ENCODE data around the gene UNKL.

UNKL gene

GRCh38 chr16:1323296-1324239, 90.9 kb downstream of the UNKL start:
- no peaks in the 10 kb centered on the region for H3K27me3 Mint-ChIP-seq
- H3K4me1 Mint-ChIP-seq (ENCODE audit: low read depth in 2 of 2): no peaks in the 10 kb centered on the region
- H3K9me3 Mint-ChIP-seq: no peaks in the 10 kb centered on the region
- H3K36me3 Mint-ChIP-seq (ENCODE audit: insufficient read depth): peaks cover 82% of the 10 kb centered on the region
- no peak overlapping the region for H3K4me3 Mint-ChIP-seq
- ATAC-seq (replicated peaks) (no peak), DNase-seq (no peak)
- peak overlapping the region in 1 of 2 donors; percentile 83 for H3K27ac Mint-ChIP-seq

- H3K4me3 Mint-ChIP-seq: no peak overlapping the region
- DNase-seq (no peak), ATAC-seq (replicated peaks) (no peak)
- H3K36me3 Mint-ChIP-seq (ENCODE audit: insufficient read depth): peaks cover 94% of the 10 kb centered on the region
- H3K4me1 Mint-ChIP-seq (ENCODE audit: low read depth in 2 of 2): peaks cover 3% of the 10 kb centered on the region in 2 donors
- no peaks in the 10 kb centered on the region for H3K27me3 Mint-ChIP-seq
- H3K9me3 Mint-ChIP-seq: no peaks in the 10 kb centered on the region
- H3K27ac Mint-ChIP-seq: no peak overlapping the region
These were observed 92.1 kb downstream of the UNKL start for GRCh38 chr16:1322407-1322806.

GRCh38 chr16:1320658-1321240, 93.8 kb downstream of the UNKL start:
- no peaks in the 10 kb centered on the region for H3K9me3 Mint-ChIP-seq
- H3K27me3 Mint-ChIP-seq: no peaks in the 10 kb centered on the region
- ATAC-seq (replicated peaks) (no peak), DNase-seq (no peak)
- H3K4me3 Mint-ChIP-seq: no peak overlapping the region
- H3K4me1 Mint-ChIP-seq (ENCODE audit: low read depth in 2 of 2): peaks cover 3 to 4% of the 10 kb centered on the region in 2 donors
- H3K27ac Mint-ChIP-seq: no peak overlapping the region
- H3K36me3 Mint-ChIP-seq (ENCODE audit: insufficient read depth): peaks cover 99% of the 10 kb centered on the region

- Mint-ChIP-seq H3K4me1 (ENCODE audit: low read depth in 2 of 2) (peaks cover 3 to 4% of the 10 kb centered on the region in 2 donors), H3K36me3 (ENCODE audit: insufficient read depth) (peaks cover 99% of the 10 kb centered on the region), H3K4me3 (no peak overlapping the region), H3K27ac (no peak overlapping the region), H3K9me3 (no peaks in the 10 kb centered on the region), H3K27me3 (no peaks in the 10 kb centered on the region)
- DNase-seq (no peak), ATAC-seq (replicated peaks) (no peak)
These were observed 94.4 kb downstream of the UNKL start for GRCh38 chr16:1320097-1320496.

GRCh38 chr16:1319041-1319440, 95.5 kb downstream of the UNKL start:
- H3K9me3 Mint-ChIP-seq: no peaks in the 10 kb centered on the region
- no peak overlapping the region for H3K27ac Mint-ChIP-seq
- peaks cover 99% of the 10 kb centered on the region for H3K36me3 Mint-ChIP-seq (ENCODE audit: insufficient read depth)
- no peaks in the 10 kb centered on the region for H3K27me3 Mint-ChIP-seq
- DNase-seq: no peak
- H3K4me1 Mint-ChIP-seq (ENCODE audit: low read depth in 2 of 2): peaks cover 8 to 10% of the 10 kb centered on the region in 2 donors
- no peak for ATAC-seq (replicated peaks)
- H3K4me3 Mint-ChIP-seq: no peak overlapping the region

GRCh38 chr16:1318268-1318545, 96.3 kb downstream of the UNKL start:
- Mint-ChIP-seq H3K27ac (peak overlapping the region in 1 of 2 donors; percentile 73), H3K4me1 (ENCODE audit: low read depth in 2 of 2) (peaks cover 11 to 13% of the 10 kb centered on the region in 2 donors), H3K36me3 (ENCODE audit: insufficient read depth) (peaks cover 97% of the 10 kb centered on the region)

GRCh38 chr16:1317479-1318267, 96.8 kb downstream of the UNKL start:
- Mint-ChIP-seq H3K27ac (peak overlapping the region in 1 of 2 donors; percentile 73), H3K4me1 (ENCODE audit: low read depth in 2 of 2) (peaks cover 13 to 14% of the 10 kb centered on the region in 2 donors), H3K36me3 (ENCODE audit: insufficient read depth) (peaks cover 97% of the 10 kb centered on the region), H3K9me3 (no peaks in the 10 kb centered on the region), H3K27me3 (no peaks in the 10 kb centered on the region), H3K4me3 (no peak overlapping the region)
- ATAC-seq (replicated peaks): no peak
- no peak for DNase-seq

More at GRCh38 chr16:1318268-1318545, 96.3 kb downstream of the UNKL start:
- H3K4me3 Mint-ChIP-seq: no peak overlapping the region
- no peaks in the 10 kb centered on the region for H3K27me3 Mint-ChIP-seq
- no peak for ATAC-seq (replicated peaks)
- no peaks in the 10 kb centered on the region for H3K9me3 Mint-ChIP-seq
- DNase-seq: no peak

- peak overlapping the region in 1 of 2 donors; percentile 55 for H3K27ac Mint-ChIP-seq
- no peak overlapping the region for H3K4me3 Mint-ChIP-seq
- H3K27me3 Mint-ChIP-seq: no peaks in the 10 kb centered on the region
- peaks cover 95% of the 10 kb centered on the region for H3K36me3 Mint-ChIP-seq (ENCODE audit: insufficient read depth)
- DNase-seq: no peak
- peaks cover 16 to 23% of the 10 kb centered on the region in 2 donors for H3K4me1 Mint-ChIP-seq (ENCODE audit: low read depth in 2 of 2)
- no peaks in the 10 kb centered on the region for H3K9me3 Mint-ChIP-seq
- ATAC-seq (replicated peaks): no peak
These were observed 98.5 kb downstream of the UNKL start for GRCh38 chr16:1316033-1316405.

GRCh38 chr16:1315081-1316032, 99.1 kb downstream of the UNKL start:
- no peak for ATAC-seq (replicated peaks)
- DNase-seq: no peak
- H3K4me1 Mint-ChIP-seq (ENCODE audit: low read depth in 2 of 2): peaks cover 23 to 29% of the 10 kb centered on the region in 2 donors
- H3K4me3 Mint-ChIP-seq: peak overlapping the region in 1 of 2 donors; percentile 40
- no peaks in the 10 kb centered on the region for H3K9me3 Mint-ChIP-seq
- H3K27me3 Mint-ChIP-seq: no peaks in the 10 kb centered on the region
- H3K27ac Mint-ChIP-seq: peak overlapping the region in 1 of 2 donors; percentile 55
- peaks cover 95% of the 10 kb centered on the region for H3K36me3 Mint-ChIP-seq (ENCODE audit: insufficient read depth)

GRCh38 chr16:1314399-1315068, 100.0 kb downstream of the UNKL start:
- Mint-ChIP-seq H3K4me1 (ENCODE audit: low read depth in 2 of 2) (peaks cover 27 to 33% of the 10 kb centered on the region in 2 donors), H3K27ac (no peak overlapping the region), H3K4me3 (peak overlapping the region in 1 of 2 donors; percentile 40), H3K36me3 (ENCODE audit: insufficient read depth) (peaks cover 92% of the 10 kb centered on the region), H3K27me3 (no peaks in the 10 kb centered on the region), H3K9me3 (no peaks in the 10 kb centered on the region)
- no peak for ATAC-seq (replicated peaks)
- no peak for DNase-seq

- DNase-seq: no peak
- H3K4me3 Mint-ChIP-seq: peak overlapping the region in 1 of 2 donors; percentile 40
- no peaks in the 10 kb centered on the region for H3K27me3 Mint-ChIP-seq
- ATAC-seq (replicated peaks): no peak
- peaks cover 27 to 33% of the 10 kb centered on the region in 2 donors for H3K4me1 Mint-ChIP-seq (ENCODE audit: low read depth in 2 of 2)
- peaks cover 85% of the 10 kb centered on the region for H3K36me3 Mint-ChIP-seq (ENCODE audit: insufficient read depth)
- no peak overlapping the region for H3K27ac Mint-ChIP-seq
- no peaks in the 10 kb centered on the region for H3K9me3 Mint-ChIP-seq
These were observed 100.7 kb downstream of the UNKL start for GRCh38 chr16:1313721-1314369.

Measured in effector memory CD8-positive, alpha-beta T cell (primary cell).